HepG2 (cell line): ENCODE measurements around the gene NOSIP. TPM values are rescaled to one million over a fixed set of nuclear protein-coding genes. Genes with fewer than 3 reads are reported as not detected.

Experiments used
- ATF4 ChIP-seq, 2 experiments: fragments of 450-650 bp in 1 of 2; sonication (generic) in 1 of 2; formaldehyde crosslinking; IDR thresholded peaks; 2 replicates each; pipeline versions ENCODE4 v1.5.0 to v1.8.0; 2020 to 2022; ENCODE audit warnings: mild to moderate bottlenecking in 1 of 2, missing genetic modification reagents in 1 of 2
- CEBPB ChIP-seq: IDR thresholded peaks from 2 replicates; pipeline ENCODE4 v1.6.1; 2011; ENCODE audit warnings: low read depth, low read length, improper control_type of control experiment, borderline replicate concordance
- ETV5 ChIP-seq: IDR thresholded peaks from 2 replicates; pipeline ENCODE4 v1.6.1; 2018; ENCODE audit warnings: missing biosample characterization, missing genetic modification reagents, inconsistent platforms, borderline replicate concordance
- IRF2 ChIP-seq: IDR thresholded peaks from 2 replicates; pipeline ENCODE4 v1.6.1; 2018; ENCODE audit warnings: missing genetic modification reagents, missing compliant biosample characterization
- MBD4 ChIP-seq: IDR thresholded peaks from 2 replicates; pipeline ENCODE4 v1.6.1; 2012; ENCODE audit warnings: low read length, inconsistent platforms, borderline replicate concordance
- MED13 ChIP-seq: sonication (generic); formaldehyde crosslinking; IDR thresholded peaks from 2 replicates; pipeline ENCODE4 v1.5.0; 2020; ENCODE audit warnings: missing genetic modification reagents
- NR2F6 ChIP-seq, 2 experiments: IDR thresholded peaks; 2 replicates each; pipeline ENCODE4 v1.6.1; 2016; ENCODE audit warnings: antibody characterized with exemption in 1 of 2, mild to moderate bottlenecking in 1 of 2
- PAXIP1 ChIP-seq: sonication (generic); formaldehyde crosslinking; conservative IDR thresholded peaks from 2 replicates; pipeline ENCODE4 v1.4.0; 2020; ENCODE audit warnings: mild to moderate bottlenecking, missing genetic modification reagents, moderate library complexity
- RARA ChIP-seq: IDR thresholded peaks from 2 replicates; pipeline ENCODE4 v1.6.1; 2016; ENCODE audit warnings: missing genetic modification reagents, missing compliant biosample characterization
- SAFB2 ChIP-seq: sonication (generic); formaldehyde crosslinking; IDR thresholded peaks from 2 replicates; pipeline ENCODE4 v1.5.1; 2020; ENCODE audit warnings: missing genetic modification reagents, low read depth, mild to moderate bottlenecking, borderline replicate concordance
- SAP130 ChIP-seq: IDR thresholded peaks from 2 replicates; pipeline ENCODE4 v1.6.1; 2016; ENCODE audit warnings: low read depth
- SKI ChIP-seq: fragments of 450-650 bp; IDR thresholded peaks from one replicate; pipeline ENCODE4 v1.6.1; 2018; ENCODE audit warnings: mild to moderate bottlenecking; ENCODE audit not compliant: partially characterized antibody
- SP1 ChIP-seq, 2 experiments: fragments of 450-650 bp in 1 of 2; sonication (generic) in 1 of 2; formaldehyde crosslinking in 1 of 2; IDR thresholded peaks; 2 replicates each; pipeline versions ENCODE4 v1.4.0 to v1.6.1; 2016 to 2020; ENCODE audit warnings: missing genetic modification reagents in 1 of 2
- SRF ChIP-seq: IDR thresholded peaks from 2 replicates; pipeline ENCODE4 v1.6.1; 2011; ENCODE audit warnings: mild to moderate bottlenecking, low read depth, low read length, moderate library complexity
- TBP ChIP-seq: sonication (generic); formaldehyde crosslinking; IDR thresholded peaks from 2 replicates; pipeline ENCODE4 v1.5.0; 2020; ENCODE audit warnings: missing genetic modification reagents
- ZMAT5 ChIP-seq: sonication (generic); formaldehyde crosslinking; IDR thresholded peaks from 2 replicates; pipeline ENCODE4 v1.5.0; 2020; ENCODE audit warnings: mild to moderate bottlenecking, low read depth, missing genetic modification reagents, borderline replicate concordance
- ZNF484 ChIP-seq: sonication (generic); formaldehyde crosslinking; IDR thresholded peaks from 2 replicates; pipeline ENCODE4 v1.5.1; 2020; ENCODE audit warnings: mild to moderate bottlenecking, low read depth, missing genetic modification reagents, borderline replicate concordance
- ZNF660 ChIP-seq: sonication (generic); formaldehyde crosslinking; IDR thresholded peaks from 2 replicates; pipeline ENCODE4 v1.5.1; 2020; ENCODE audit warnings: mild to moderate bottlenecking, low read depth, missing genetic modification reagents, borderline replicate concordance
- ZNF670 ChIP-seq: sonication (generic); formaldehyde crosslinking; IDR thresholded peaks from 2 replicates; pipeline ENCODE4 v1.8.0; 2022; ENCODE audit warnings: mild to moderate bottlenecking, missing genetic modification reagents, borderline replicate concordance
- polyA plus RNA-seq, 8 experiments: library from polyadenylated mRNA; depleted of rRNA in 3 of 8; stranded (reverse) in 7 of 8; unstranded in 1 of 8; fragments of >200 nt; fragmentation: Illumina TruSeq in 4 of 8; extraction: Trizol in 4 of 8; gene quantifications; 2 replicates each; pipeline versions ENCODE4 v1.2.1 to v1.2.3, GENCODE V29; 2011 to 2016; ENCODE audit warnings: low read depth in 4 of 8, missing spikeins in 1 of 8, mixed read lengths in 1 of 8; ENCODE audit not compliant: insufficient read depth in 1 of 8
- total RNA-seq, 5 experiments: library from RNA; depleted of rRNA; stranded (reverse); fragments of >200 nt; fragmentation: Illumina TruSeq; extraction: Trizol; gene quantifications; 2 replicates each; pipeline ENCODE4 v1.2.3, GENCODE V29; 2016; ENCODE audit warnings: low read depth in 1 of 5
- TF ChIP-seq, protein P1 (sequence below): sonication (generic); formaldehyde crosslinking; IDR thresholded peaks from 2 replicates; pipeline ENCODE4 v1.4.0; 2020; ENCODE audit warnings: missing genetic modification reagents
- TF ChIP-seq, protein P2 (sequence below): sonication (generic); formaldehyde crosslinking; IDR thresholded peaks from 2 replicates; pipeline ENCODE4 v1.5.1; 2020; ENCODE audit warnings: missing genetic modification reagents, mild to moderate bottlenecking, borderline replicate concordance

The NOSIP gene
- total and polyA plus RNA-seq, 2 of the 13 experiments (the other 11 are each of a cell fraction or from before 2014, with no cell fraction given) = 54.3 to 78.0 TPM

DNA sequence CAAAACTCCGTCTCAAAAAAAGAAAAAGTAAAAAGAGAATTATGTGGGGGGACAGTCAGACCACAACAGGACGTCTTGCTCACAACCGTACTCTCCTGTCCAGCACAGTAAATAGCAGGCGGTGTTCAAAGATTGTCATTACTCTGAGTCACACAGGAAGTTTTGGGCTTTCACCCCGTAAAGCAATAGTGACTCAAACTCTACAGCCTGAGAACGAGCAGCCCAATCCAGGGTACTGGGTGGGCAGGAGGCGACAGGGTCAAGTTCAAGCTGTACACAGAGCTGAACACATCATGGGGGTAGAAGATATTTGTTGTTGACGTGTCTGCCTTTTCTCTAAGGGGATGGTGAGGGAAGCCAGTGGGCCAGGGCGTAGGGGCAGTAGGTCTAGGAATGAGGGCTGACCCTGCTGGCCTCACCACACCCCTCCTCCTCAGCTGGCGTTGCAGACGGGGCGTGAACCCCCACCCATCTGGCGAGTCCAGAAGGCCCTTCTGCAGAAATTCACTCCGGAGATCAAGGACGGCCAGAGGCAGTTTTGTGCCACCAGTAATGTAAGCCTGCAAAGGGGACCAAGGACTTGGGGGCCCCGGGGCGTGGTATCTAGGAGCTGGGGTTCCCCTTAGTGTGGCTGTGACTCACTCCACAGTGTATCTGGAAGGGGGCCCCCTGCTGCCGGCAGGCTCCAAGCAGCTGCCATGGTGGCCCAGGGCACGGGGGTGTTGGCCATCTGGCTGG is 33.9 kb upstream of the NOSIP start (continued):
- TF ChIP-seq, protein P1, sequence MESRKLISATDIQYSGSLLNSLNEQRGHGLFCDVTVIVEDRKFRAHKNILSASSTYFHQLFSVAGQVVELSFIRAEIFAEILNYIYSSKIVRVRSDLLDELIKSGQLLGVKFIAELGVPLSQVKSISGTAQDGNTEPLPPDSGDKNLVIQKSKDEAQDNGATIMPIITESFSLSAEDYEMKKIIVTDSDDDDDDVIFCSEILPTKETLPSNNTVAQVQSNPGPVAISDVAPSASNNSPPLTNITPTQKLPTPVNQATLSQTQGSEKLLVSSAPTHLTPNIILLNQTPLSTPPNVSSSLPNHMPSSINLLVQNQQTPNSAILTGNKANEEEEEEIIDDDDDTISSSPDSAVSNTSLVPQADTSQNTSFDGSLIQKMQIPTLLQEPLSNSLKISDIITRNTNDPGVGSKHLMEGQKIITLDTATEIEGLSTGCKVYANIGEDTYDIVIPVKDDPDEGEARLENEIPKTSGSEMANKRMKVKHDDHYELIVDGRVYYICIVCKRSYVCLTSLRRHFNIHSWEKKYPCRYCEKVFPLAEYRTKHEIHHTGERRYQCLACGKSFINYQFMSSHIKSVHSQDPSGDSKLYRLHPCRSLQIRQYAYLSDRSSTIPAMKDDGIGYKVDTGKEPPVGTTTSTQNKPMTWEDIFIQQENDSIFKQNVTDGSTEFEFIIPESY = peak; percentile 60
- TF ChIP-seq ZMAT5 (CRISPR knock-in tag) (no peak), ZNF484 (no peak), ZNF670 (CRISPR knock-in tag) (no peak), MED13 (no peak), SRF (no peak), MBD4 (no peak), PAXIP1 (CRISPR knock-in tag) (0 out of 2 replicates have a peak, but pooled peaks have one; percentile 14), SAP130 (peak; percentile 70), CEBPB (no peak), ETV5 (CRISPR knock-in tag) (peak; percentile 76; the same call in 1 of the 2 replicates), TBP (CRISPR knock-in tag) (no peak), ZNF660 (no peak), SAFB2 (CRISPR knock-in tag) (no peak), RARA (CRISPR knock-in tag) (peak; percentile 92), IRF2 (0 out of 2 replicates have a peak, but pooled peaks have one; percentile 41), NR2F6 (IDR thresholded peaks at IDR 0.05) (no peak), NR2F6 (CRISPR knock-in tag; IDR thresholded peaks at IDR 0.05) (0 out of 2 replicates have a peak, but pooled peaks have one; percentile 13), SP1 (IDR thresholded peaks at IDR 0.05) (no peak), SP1 (CRISPR knock-in tag; IDR thresholded peaks at IDR 0.05) (no peak), ATF4 (CRISPR knock-in tag; IDR thresholded peaks at IDR 0.05) (no peak), SKI (peak; percentile 57)
- TF ChIP-seq, protein P2, sequence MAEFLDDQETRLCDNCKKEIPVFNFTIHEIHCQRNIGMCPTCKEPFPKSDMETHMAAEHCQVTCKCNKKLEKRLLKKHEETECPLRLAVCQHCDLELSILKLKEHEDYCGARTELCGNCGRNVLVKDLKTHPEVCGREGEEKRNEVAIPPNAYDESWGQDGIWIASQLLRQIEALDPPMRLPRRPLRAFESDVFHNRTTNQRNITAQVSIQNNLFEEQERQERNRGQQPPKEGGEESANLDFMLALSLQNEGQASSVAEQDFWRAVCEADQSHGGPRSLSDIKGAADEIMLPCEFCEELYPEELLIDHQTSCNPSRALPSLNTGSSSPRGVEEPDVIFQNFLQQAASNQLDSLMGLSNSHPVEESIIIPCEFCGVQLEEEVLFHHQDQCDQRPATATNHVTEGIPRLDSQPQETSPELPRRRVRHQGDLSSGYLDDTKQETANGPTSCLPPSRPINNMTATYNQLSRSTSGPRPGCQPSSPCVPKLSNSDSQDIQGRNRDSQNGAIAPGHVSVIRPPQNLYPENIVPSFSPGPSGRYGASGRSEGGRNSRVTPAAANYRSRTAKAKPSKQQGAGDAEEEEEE (CRISPR knock-in tag) = no peak
